Kidney (tissue), 14 donors: Measurements from ENCODE around the gene ST8SIA1. TPM values are rescaled to one million over a fixed set of nuclear protein-coding genes. Genes with fewer than 3 reads are reported as not detected.

Experiments
- DNase-seq, 5 donors: peaks; one replicate each; pipeline ENCODE4 v3.0.0-alpha.2; 2013 to 2020
- FAIRE-seq: peaks from 2 replicates; lab custom pipeline; 2012; peaks lifted over from hg19 to GRCh38; lab: Jason Lieb, UNC
- H3K27ac ChIP-seq, 2 donors: one replicate each; pipeline ENCODE4 v1.7.0; 2013; ENCODE audit warnings: low read depth in 2 of 2, low read length in 2 of 2, inconsistent platforms in 1 of 2
- H3K27me3 ChIP-seq: one replicate; pipeline ENCODE4 v1.7.1; 2013; ENCODE audit warnings: low read length, inconsistent platforms; ENCODE audit not compliant: control insufficient read depth, insufficient read depth
- H3K36me3 ChIP-seq, 3 donors: one replicate each; pipeline versions ENCODE4 v1.7.0 to v1.7.1; 2013; ENCODE audit warnings: low read length in 3 of 3, control low read depth in 1 of 3, inconsistent platforms in 1 of 3; ENCODE audit not compliant: insufficient read depth in 3 of 3, control insufficient read depth in 2 of 3
- H3K4me1 ChIP-seq, 3 donors: one replicate each; pipeline versions ENCODE4 v1.7.0 to v1.7.1; 2013; ENCODE audit warnings: low read length in 3 of 3, inconsistent platforms in 1 of 3, low read depth in 1 of 3; ENCODE audit not compliant: control insufficient read depth in 2 of 3, insufficient read depth in 2 of 3
- H3K4me3 ChIP-seq, 3 donors: one replicate each; pipeline versions ENCODE4 v1.7.0 to v1.8.1; 2013; ENCODE audit warnings: low read length in 3 of 3, control low read depth in 1 of 3, inconsistent platforms in 1 of 3
- H3K9ac ChIP-seq, 3 donors: one replicate each; pipeline versions ENCODE4 v1.7.0 to v1.7.1; 2013; ENCODE audit warnings: low read length in 3 of 3, control low read depth in 1 of 3, inconsistent platforms in 1 of 3
- H3K9me3 ChIP-seq, 3 donors: one replicate each; pipeline versions ENCODE4 v1.7.0 to v1.7.1; 2013; ENCODE audit warnings: low read length in 3 of 3, control low read depth in 1 of 3, inconsistent platforms in 1 of 3; ENCODE audit not compliant: control insufficient read depth in 2 of 3, insufficient read depth in 1 of 3
- intact Hi-C: fragments of 100-400 bp; cut with DNase I; formaldehyde crosslinking; loops from one replicate; pipeline ENCODE4 v1.11.1; 2022
- polyA plus RNA-seq: library from polyadenylated mRNA; stranded (reverse); fragments of 350-450 nt; fragmentation: Illumina TruSeq; extraction: RNeasy Lipid Tissue Mini Kit (QIAGEN cat#74804); gene quantifications from one replicate; pipeline ENCODE4 v1.2.3, GENCODE V29; 2014; ENCODE audit warnings: low read depth, low replicate concordance; ENCODE audit not compliant: insufficient read depth
- total RNA-seq: library from RNA; stranded (reverse); fragmentation: NEBNext Ultra II Directional; extraction: Animal tissue kit (Norgen Biotek cat#: 25700); gene quantifications from one replicate; pipeline ENCODE4 v1.2.1, GENCODE V29; 2021
- TF ChIP-seq, protein P1 (sequence below): IDR thresholded peaks from 3 replicates; pipeline ENCODE4 v1.5.1; 2012; ENCODE audit warnings: mild to moderate bottlenecking, moderate library complexity, borderline replicate concordance; ENCODE audit not compliant: insufficient read depth; ENCODE audit errors: extremely low read depth
- donor health status: control.
- donor health status: control.
- donor health status: control.
- donor health status: control.
- donor health status: control.
- donor health status: DM: yes; HTN: yes; CAD: no.
- donor health status: Normal renal cell carcinoma (clear cell type).

The ST8SIA1 gene
- total and polyA plus RNA-seq, 2 donors from 2014 or later: 2.8 to 4.7 TPM

DNA sequence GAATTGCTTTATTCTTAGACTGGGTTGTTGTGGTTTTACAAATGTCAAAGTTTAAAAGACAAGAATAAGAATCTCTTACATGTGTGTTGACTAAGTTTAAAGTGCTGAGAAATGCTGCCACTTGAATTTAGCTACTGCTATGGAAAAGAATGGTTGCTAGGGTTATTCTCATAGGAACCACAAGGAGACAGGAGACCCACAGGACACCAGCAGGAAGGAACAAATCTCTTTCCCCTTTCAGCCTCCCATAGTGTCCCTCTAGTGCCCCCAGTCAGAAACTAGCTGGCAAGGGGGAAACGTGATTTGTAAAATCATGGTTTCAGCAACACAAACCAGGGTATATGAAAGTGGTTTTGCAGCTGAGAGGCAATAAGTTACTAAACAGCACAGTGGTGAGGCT lies 102.7 kb downstream of the ST8SIA1 start:
- Histone ChIP-seq H3K9ac (no peak overlapping the region), H3K4me3 (no peak overlapping the region), H3K4me1 (no peaks in the 10 kb centered on the region), H3K27ac (no peak overlapping the region), H3K9me3 (no peaks in the 10 kb centered on the region), H3K27me3 (no peaks in the 10 kb centered on the region), H3K36me3 (no peaks in the 10 kb centered on the region)
- DNase-seq (no peak), FAIRE-seq (no peak)
- intact Hi-C loops: no loop called here
- TF ChIP-seq, protein P1, sequence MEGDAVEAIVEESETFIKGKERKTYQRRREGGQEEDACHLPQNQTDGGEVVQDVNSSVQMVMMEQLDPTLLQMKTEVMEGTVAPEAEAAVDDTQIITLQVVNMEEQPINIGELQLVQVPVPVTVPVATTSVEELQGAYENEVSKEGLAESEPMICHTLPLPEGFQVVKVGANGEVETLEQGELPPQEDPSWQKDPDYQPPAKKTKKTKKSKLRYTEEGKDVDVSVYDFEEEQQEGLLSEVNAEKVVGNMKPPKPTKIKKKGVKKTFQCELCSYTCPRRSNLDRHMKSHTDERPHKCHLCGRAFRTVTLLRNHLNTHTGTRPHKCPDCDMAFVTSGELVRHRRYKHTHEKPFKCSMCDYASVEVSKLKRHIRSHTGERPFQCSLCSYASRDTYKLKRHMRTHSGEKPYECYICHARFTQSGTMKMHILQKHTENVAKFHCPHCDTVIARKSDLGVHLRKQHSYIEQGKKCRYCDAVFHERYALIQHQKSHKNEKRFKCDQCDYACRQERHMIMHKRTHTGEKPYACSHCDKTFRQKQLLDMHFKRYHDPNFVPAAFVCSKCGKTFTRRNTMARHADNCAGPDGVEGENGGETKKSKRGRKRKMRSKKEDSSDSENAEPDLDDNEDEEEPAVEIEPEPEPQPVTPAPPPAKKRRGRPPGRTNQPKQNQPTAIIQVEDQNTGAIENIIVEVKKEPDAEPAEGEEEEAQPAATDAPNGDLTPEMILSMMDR: no peak

DNA sequence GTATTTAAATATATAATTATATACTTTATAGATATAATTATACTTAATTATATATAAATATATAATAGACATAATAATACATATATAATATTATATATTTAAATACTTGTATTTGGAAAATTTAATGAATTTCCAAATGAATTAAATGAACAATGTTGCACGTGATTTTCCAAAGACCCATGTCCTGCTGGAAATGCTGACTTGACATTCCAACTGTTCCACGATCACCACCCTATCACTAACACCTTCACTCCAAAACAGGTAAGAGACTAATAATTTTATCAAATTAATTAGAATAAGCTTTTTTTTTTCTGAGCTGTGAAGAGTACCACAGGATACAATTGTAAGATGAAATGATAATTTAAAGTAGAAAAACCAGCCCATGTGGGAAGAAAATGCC lies 103.4 kb downstream of the ST8SIA1 start:
- DNase-seq: no peak
- Histone ChIP-seq H3K27me3 (no peaks in the 10 kb centered on the region), H3K4me1 (no peaks in the 10 kb centered on the region), H3K4me3 (no peak overlapping the region), H3K9me3 (no peaks in the 10 kb centered on the region), H3K27ac (no peak overlapping the region), H3K36me3 (no peaks in the 10 kb centered on the region), H3K9ac (no peak overlapping the region)
- intact Hi-C loops: no loop called here
- no peak for FAIRE-seq
- TF ChIP-seq, protein P1: no peak

DNA sequence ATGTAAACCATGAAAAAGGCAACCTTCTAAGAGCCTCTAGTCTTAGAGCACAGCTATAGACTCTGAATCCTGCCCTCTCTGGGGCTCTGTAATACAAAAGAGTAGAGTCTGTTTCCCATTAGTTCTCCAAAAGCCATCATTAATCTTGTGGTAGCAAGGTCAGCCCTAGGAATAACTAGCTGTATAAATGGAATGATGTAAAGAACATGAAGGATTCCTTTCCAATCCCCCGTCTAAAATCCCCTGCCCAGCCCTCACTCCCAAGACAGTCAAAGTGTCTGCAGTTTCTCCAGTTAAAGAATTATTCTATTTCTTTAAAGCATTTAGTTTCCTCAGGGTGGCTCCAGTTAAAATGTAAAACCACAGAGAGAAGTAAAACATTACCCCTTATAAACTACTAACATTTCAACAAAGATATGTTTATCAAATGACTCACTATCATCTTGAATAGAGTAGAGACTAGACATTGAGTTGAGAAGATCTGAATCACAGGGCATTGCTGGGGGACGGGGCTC lies 104.2 kb downstream of the ST8SIA1 start:
- no peak overlapping the region for H3K4me3 ChIP-seq
- DNase-seq: peak in 2 of 5 donors; percentile 19 to 63
- no peak for FAIRE-seq

More for the DNA sequence above, 104.2 kb downstream of the ST8SIA1 start:
- Histone ChIP-seq H3K27me3 (no peaks in the 10 kb centered on the region), H3K9ac (no peak overlapping the region), H3K27ac (no peak overlapping the region), H3K4me1 (no peaks in the 10 kb centered on the region), H3K9me3 (no peaks in the 10 kb centered on the region), H3K36me3 (no peaks in the 10 kb centered on the region)
- intact Hi-C loops: no loop called here
- TF ChIP-seq, protein P1: no peak
